ENCODE data around the gene ZNF785.

DNA sequence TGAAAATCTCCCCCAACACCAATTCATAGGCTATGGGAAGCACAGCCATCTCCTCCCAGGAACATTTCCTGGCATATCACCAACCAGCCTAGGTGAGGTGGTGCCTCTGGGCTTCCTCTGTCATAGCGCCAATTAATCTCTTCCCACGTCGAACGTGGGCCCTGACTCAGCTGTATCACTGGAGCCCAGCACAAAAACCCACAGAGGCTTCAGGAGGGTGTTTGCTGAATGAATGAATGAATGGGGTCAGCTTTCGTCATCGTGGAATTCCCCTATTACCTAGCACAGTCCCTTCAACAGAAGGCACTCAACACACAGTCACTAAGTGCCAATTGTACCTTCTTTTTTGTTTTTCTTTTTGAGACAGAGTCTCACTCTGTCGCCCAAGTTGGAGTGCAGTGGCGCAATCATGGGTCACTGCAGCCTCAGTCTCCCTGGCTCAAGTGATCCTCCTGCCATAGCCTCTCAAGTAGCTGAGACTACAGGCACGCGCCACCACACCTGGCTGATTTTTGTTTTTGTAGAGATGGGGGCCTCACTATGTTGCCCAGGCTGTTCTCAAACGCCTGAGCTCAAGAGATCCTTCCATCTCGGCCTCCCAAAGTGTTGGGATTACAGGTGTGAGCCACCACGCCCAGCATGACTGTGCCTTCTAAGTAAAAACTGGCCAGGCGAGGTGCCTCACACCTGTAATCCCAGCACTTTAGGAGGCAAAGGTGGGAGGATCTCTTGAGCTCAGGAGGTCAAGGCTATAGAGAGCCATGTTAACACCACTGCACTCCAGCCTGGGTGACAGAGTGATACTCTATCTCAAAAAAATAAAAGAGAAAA is 18.1 kb downstream of the ZNF785 start:
- TF ChIP-seq, protein P1, sequence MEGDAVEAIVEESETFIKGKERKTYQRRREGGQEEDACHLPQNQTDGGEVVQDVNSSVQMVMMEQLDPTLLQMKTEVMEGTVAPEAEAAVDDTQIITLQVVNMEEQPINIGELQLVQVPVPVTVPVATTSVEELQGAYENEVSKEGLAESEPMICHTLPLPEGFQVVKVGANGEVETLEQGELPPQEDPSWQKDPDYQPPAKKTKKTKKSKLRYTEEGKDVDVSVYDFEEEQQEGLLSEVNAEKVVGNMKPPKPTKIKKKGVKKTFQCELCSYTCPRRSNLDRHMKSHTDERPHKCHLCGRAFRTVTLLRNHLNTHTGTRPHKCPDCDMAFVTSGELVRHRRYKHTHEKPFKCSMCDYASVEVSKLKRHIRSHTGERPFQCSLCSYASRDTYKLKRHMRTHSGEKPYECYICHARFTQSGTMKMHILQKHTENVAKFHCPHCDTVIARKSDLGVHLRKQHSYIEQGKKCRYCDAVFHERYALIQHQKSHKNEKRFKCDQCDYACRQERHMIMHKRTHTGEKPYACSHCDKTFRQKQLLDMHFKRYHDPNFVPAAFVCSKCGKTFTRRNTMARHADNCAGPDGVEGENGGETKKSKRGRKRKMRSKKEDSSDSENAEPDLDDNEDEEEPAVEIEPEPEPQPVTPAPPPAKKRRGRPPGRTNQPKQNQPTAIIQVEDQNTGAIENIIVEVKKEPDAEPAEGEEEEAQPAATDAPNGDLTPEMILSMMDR (IDR thresholded peaks at IDR 0.05), result no peak
- TF ChIP-seq POLR2A (IDR thresholded peaks at IDR 0.05), result no peak
